ENCODE data around the gene YPEL2.

DNA sequence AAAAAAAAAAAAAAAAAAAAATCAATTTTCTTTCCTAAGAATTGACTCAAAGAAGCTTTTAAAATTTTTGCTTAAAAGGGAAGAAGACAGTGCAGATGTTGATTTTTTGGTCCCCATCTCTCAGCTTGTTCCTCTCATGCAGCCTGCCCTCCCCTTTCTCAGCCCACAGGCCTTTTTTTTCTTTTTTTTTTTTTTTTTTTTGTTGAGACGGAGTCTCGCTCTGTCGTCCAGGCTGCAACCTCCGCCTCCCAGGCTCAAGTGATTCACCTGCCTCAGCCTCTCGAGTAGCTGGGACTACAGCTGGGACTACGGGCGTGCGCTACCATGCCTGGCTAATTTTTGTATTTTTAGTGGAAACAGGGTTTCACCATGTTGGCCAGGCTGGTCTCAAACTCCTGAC lies 17.7 kb downstream of the YPEL2 start:
- TF ChIP-seq, protein P1, sequence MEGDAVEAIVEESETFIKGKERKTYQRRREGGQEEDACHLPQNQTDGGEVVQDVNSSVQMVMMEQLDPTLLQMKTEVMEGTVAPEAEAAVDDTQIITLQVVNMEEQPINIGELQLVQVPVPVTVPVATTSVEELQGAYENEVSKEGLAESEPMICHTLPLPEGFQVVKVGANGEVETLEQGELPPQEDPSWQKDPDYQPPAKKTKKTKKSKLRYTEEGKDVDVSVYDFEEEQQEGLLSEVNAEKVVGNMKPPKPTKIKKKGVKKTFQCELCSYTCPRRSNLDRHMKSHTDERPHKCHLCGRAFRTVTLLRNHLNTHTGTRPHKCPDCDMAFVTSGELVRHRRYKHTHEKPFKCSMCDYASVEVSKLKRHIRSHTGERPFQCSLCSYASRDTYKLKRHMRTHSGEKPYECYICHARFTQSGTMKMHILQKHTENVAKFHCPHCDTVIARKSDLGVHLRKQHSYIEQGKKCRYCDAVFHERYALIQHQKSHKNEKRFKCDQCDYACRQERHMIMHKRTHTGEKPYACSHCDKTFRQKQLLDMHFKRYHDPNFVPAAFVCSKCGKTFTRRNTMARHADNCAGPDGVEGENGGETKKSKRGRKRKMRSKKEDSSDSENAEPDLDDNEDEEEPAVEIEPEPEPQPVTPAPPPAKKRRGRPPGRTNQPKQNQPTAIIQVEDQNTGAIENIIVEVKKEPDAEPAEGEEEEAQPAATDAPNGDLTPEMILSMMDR (IDR thresholded peaks at IDR 0.05) = no peak
- TF ChIP-seq FOXJ3 (CRISPR knock-in tag; IDR thresholded peaks at IDR 0.05; ENCODE audit: borderline replicate concordance) = no peak
- TF ChIP-seq RELA (CRISPR knock-in tag; IDR thresholded peaks at IDR 0.05; ENCODE audit: borderline replicate concordance) = no peak
- no peak for TF ChIP-seq ZNF423 (CRISPR knock-in tag; IDR thresholded peaks at IDR 0.05)
- no peak for TF ChIP-seq ZNF263 (CRISPR knock-in tag; IDR thresholded peaks at IDR 0.05; ENCODE audit: low read depth)
- no peak for TF ChIP-seq NFYB (CRISPR knock-in tag; conservative IDR thresholded peaks at IDR 0.05; ENCODE audit: low read depth)
- no peak for TF ChIP-seq ZNF232 (CRISPR knock-in tag; IDR thresholded peaks at IDR 0.05)
- TF ChIP-seq, protein P2, sequence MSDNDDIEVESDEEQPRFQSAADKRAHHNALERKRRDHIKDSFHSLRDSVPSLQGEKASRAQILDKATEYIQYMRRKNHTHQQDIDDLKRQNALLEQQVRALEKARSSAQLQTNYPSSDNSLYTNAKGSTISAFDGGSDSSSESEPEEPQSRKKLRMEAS (CRISPR knock-in tag; IDR thresholded peaks at IDR 0.05) = no peak
- no peak for TF ChIP-seq CREM (CRISPR knock-in tag; IDR thresholded peaks at IDR 0.05)
- no peak for TF ChIP-seq ELF4 (CRISPR knock-in tag; IDR thresholded peaks at IDR 0.05; ENCODE audit: low read depth)
- TF ChIP-seq USF1 (CRISPR knock-in tag; IDR thresholded peaks at IDR 0.05) = no peak
- no peak for TF ChIP-seq NFE2L1 (CRISPR knock-in tag; IDR thresholded peaks at IDR 0.05)

All from WTC11 (cell line).